ENCODE data around the gene POP7.

- TF ChIP-seq CTCF (IDR thresholded peaks at IDR 0.05): no peak
- TF ChIP-seq POLR2A (IDR thresholded peaks at IDR 0.05): no peak
Measured at GRCh38 chr7:100677308-100678267, 28.3 kb upstream of the POP7 start.
